Measurements from ENCODE around the gene ERFL.

GRCh38 chr19:41870401-41870873, 57.8 kb downstream of the ERFL start:
- no peak for TF ChIP-seq CTCF (IDR thresholded peaks at IDR 0.05)
- TF ChIP-seq POLR2AphosphoS5 (IDR thresholded peaks at IDR 0.05): no peak

All from prostate gland (tissue), 2 donors.